ENCODE results near the gene JTB.

GRCh38 chr1:154019269-154019668 lies 41.8 kb upstream of the JTB start:
- no peak for TF ChIP-seq ZKSCAN1 (IDR thresholded peaks at IDR 0.05; ENCODE audit: low read depth, low read length)
- no peak for TF ChIP-seq SIN3A (IDR thresholded peaks at IDR 0.05; ENCODE audit: borderline replicate concordance in 2 of 2, control insufficient read depth in 1 of 2, low read depth in 2 of 2, low read length in 2 of 2)
- TF ChIP-seq E2F5 (CRISPR knock-in tag; IDR thresholded peaks at IDR 0.05) = no peak
- TF ChIP-seq ELF1 (tag; IDR thresholded peaks at IDR 0.05) = no peak
- TF ChIP-seq STAG1 (CRISPR knock-in tag; IDR thresholded peaks at IDR 0.05; ENCODE audit: borderline replicate concordance) = no peak
- TF ChIP-seq ZNF586 (CRISPR knock-in tag; conservative IDR thresholded peaks at IDR 0.05) = no peak
- no peak for TF ChIP-seq AFF4 (CRISPR knock-in tag; IDR thresholded peaks at IDR 0.05)
- no peak for TF ChIP-seq POU5F1 (IDR thresholded peaks at IDR 0.05; ENCODE audit: borderline replicate concordance, low read depth, low read length, partially characterized antibody)
- TF ChIP-seq HMGN3 (IDR thresholded peaks at IDR 0.05; ENCODE audit: borderline replicate concordance, extremely low read depth, insufficient read length, low read depth, low read length) = no peak
